Measurements from ENCODE around the gene SH3RF1. TPM values are rescaled to one million over a fixed set of nuclear protein-coding genes. Genes with fewer than 3 reads are reported as not detected.

Gene SH3RF1
- total and polyA plus RNA-seq, 2 experiments from 2014 or later = 7.8 to 12.4 TPM

- Mint-ChIP-seq H3K27me3 (ENCODE audit: insufficient read depth, low read depth, poor library complexity) (no peaks in the 10 kb centered on the region), H3K9me3 (peaks cover 20% of the 10 kb centered on the region), H3K4me3 (no peak overlapping the region), H3K36me3 (ENCODE audit: low read depth) (peaks cover 28% of the 10 kb centered on the region), H3K4me1 (peaks cover 26% of the 10 kb centered on the region), H3K27ac (no peak overlapping the region)
- no peak for ATAC-seq
- H3K27me3 ChIP-seq (ENCODE audit: insufficient read depth) = no peaks in the 10 kb centered on the region
- H3K36me3 ChIP-seq (ENCODE audit: insufficient read depth) = peaks cover 6% of the 10 kb centered on the region; the same call in 1 of the 2 replicates
- H4K20me1 ChIP-seq (replicated peaks; ENCODE audit: insufficient read depth) = no peaks in the 10 kb centered on the region
- H3K4me1 ChIP-seq (ENCODE audit: insufficient read depth) = peaks cover 20% of the 10 kb centered on the region
- no peak for TF ChIP-seq CREB1 (CRISPR knock-in tag; IDR thresholded peaks at IDR 0.05; ENCODE audit: low read depth)
- TF ChIP-seq ETS1 (IDR thresholded peaks at IDR 0.05) = no peak
- TF ChIP-seq EZH2phosphoT487 (IDR thresholded peaks at IDR 0.05; ENCODE audit: unreplicated experiment) = no peak
- TF ChIP-seq JUNB (IDR thresholded peaks at IDR 0.05; ENCODE audit: unreplicated experiment) = no peak
- TF ChIP-seq STAT1 (IDR thresholded peaks at IDR 0.05; ENCODE audit: unreplicated experiment) = no peak
- no peak for TF ChIP-seq NANOG (IDR thresholded peaks at IDR 0.05; ENCODE audit: borderline replicate concordance)
- TF ChIP-seq ZNF462 (CRISPR knock-in tag; IDR thresholded peaks at IDR 0.05) = no peak
- TF ChIP-seq POLR2AphosphoS5 (IDR thresholded peaks at IDR 0.05; ENCODE audit: low read depth) = no peak
- TF ChIP-seq ZNF331 (CRISPR knock-in tag; IDR thresholded peaks at IDR 0.05; ENCODE audit: low read depth) = no peak
- TF ChIP-seq ZNF114 (CRISPR knock-in tag; IDR thresholded peaks at IDR 0.05) = no peak
- no peak for TF ChIP-seq EZH2 (IDR thresholded peaks at IDR 0.05; ENCODE audit: low read depth, unreplicated experiment)
- no peak for TF ChIP-seq CTCF (conservative IDR thresholded peaks at IDR 0.05; ENCODE audit: low read depth in 2 of 2)
- H3F3A ChIP-seq (replicated peaks; ENCODE audit: low read depth) = no peaks in the 10 kb centered on the region
- H3K4me2 ChIP-seq = no peak overlapping the region
- H2AFZ ChIP-seq = no peak overlapping the region
- H3K9me2 ChIP-seq (ENCODE audit: insufficient read depth) = no peaks in the 10 kb centered on the region
- no peak for DNase-seq (ENCODE audit: low spot score)
- H3K79me2 ChIP-seq (replicated peaks; ENCODE audit: insufficient read depth) = peaks cover 55% of the 10 kb centered on the region
- H3K27ac ChIP-seq (ENCODE audit: low read depth) = no peak overlapping the region
- no peak overlapping the region for H3K4me3 ChIP-seq
Measured at GRCh38 chr4:169210504-169211118, 60.1 kb downstream of the SH3RF1 start.

All from GM23338 (cell line).